Cardiac fibroblast (primary cell): ENCODE measurements around the gene MYL9.

Experiments used
- DNase-seq, 2 donors: peaks; one replicate each; pipeline versions ENCODE4 v3.0.0 to v3.0.0-alpha.2; 2010; ENCODE audit warnings: low read depth in 2 of 2
- H3K4me3 ChIP-seq, 2 donors: replicated peaks in 1 of 2; 1 replicate in 1 of 2; 2 replicates in 1 of 2; pipeline ENCODE4 v1.5.1; 2011; ENCODE audit warnings: low read depth in 2 of 2, low read length in 2 of 2, mild to moderate bottlenecking in 2 of 2, moderate library complexity in 1 of 2
- CTCF ChIP-seq: IDR thresholded peaks from one replicate; pipeline ENCODE4 v1.5.1; 2011; ENCODE audit warnings: low read depth, mild to moderate bottlenecking, low read length, inconsistent platforms

Gene MYL9

GRCh38 chr20:36538026-36538722, 3.1 kb upstream of the MYL9 start:
- H3K4me3 ChIP-seq, result no peak overlapping the region
- no peak for TF ChIP-seq CTCF
- DNase-seq, result peak; percentile 86 to 88

- H3K4me3 ChIP-seq, result peak overlapping the region; percentile 3 to 97
- DNase-seq, result no peak
- TF ChIP-seq CTCF, result no peak
Measured at GRCh38 chr20:36540551-36541211, 638 bp upstream of the MYL9 start.

GRCh38 chr20:36541768-36542488, 609 bp downstream of the MYL9 start:
- peak overlapping the region; percentile 94 to 97 for H3K4me3 ChIP-seq
- DNase-seq, result peak; percentile 64 to 65
- peak; percentile 69 for TF ChIP-seq CTCF

GRCh38 chr20:36542516-36543183, 1.3 kb downstream of the MYL9 start:
- peak overlapping the region; percentile 94 to 97 for H3K4me3 ChIP-seq
- no peak for TF ChIP-seq CTCF
- DNase-seq, result no peak

GRCh38 chr20:36543184-36544133, 2.1 kb downstream of the MYL9 start:
- no peak for TF ChIP-seq CTCF
- DNase-seq, result peak; percentile 80 to 93
- H3K4me3 ChIP-seq, result peak overlapping the region; percentile 19 to 97
